ENCODE results near the gene PROX1.

The PROX1 gene

GRCh38 chr1:214019499-214019898 lies 31.7 kb downstream of the PROX1 start:
- no peak for DNase-seq (ENCODE audit: low read depth)
- no peak for TF ChIP-seq CTCF (IDR thresholded peaks at IDR 0.05; ENCODE audit: low read depth, low read length, missing control alignments)
- no peak overlapping the region for H3K4me3 ChIP-seq (ENCODE audit: low read depth, low read length)

GRCh38 chr1:214021321-214021720 lies 33.5 kb downstream of the PROX1 start:
- H3K4me3 ChIP-seq (ENCODE audit: low read depth, low read length) = no peak overlapping the region
- no peak for TF ChIP-seq CTCF (IDR thresholded peaks at IDR 0.05; ENCODE audit: low read depth, low read length, missing control alignments)
- no peak for DNase-seq (ENCODE audit: low read depth)

GRCh38 chr1:214022229-214022791 lies 34.5 kb downstream of the PROX1 start:
- TF ChIP-seq CTCF (IDR thresholded peaks at IDR 0.05; ENCODE audit: low read depth, low read length, missing control alignments) = no peak
- H3K4me3 ChIP-seq (ENCODE audit: low read depth, low read length) = no peak overlapping the region
- no peak for DNase-seq (ENCODE audit: low read depth)

GRCh38 chr1:214022810-214023425 lies 35.1 kb downstream of the PROX1 start:
- no peak for TF ChIP-seq CTCF (IDR thresholded peaks at IDR 0.05; ENCODE audit: low read depth, low read length, missing control alignments)

GRCh38 chr1:214026985-214027384 lies 39.2 kb downstream of the PROX1 start:
- no peak for TF ChIP-seq CTCF (IDR thresholded peaks at IDR 0.05; ENCODE audit: low read depth, low read length, missing control alignments)
- DNase-seq (ENCODE audit: low read depth) = no peak

More at GRCh38 chr1:214022810-214023425, 35.1 kb downstream of the PROX1 start:
- DNase-seq (ENCODE audit: low read depth) = no peak
- H3K4me3 ChIP-seq (ENCODE audit: low read depth, low read length) = no peak overlapping the region

GRCh38 chr1:214027498-214027897 lies 39.7 kb downstream of the PROX1 start:
- no peak for DNase-seq (ENCODE audit: low read depth)
- TF ChIP-seq CTCF (IDR thresholded peaks at IDR 0.05; ENCODE audit: low read depth, low read length, missing control alignments) = no peak
- no peak overlapping the region for H3K4me3 ChIP-seq (ENCODE audit: low read depth, low read length)

More at GRCh38 chr1:214026985-214027384, 39.2 kb downstream of the PROX1 start:
- H3K4me3 ChIP-seq (ENCODE audit: low read depth, low read length) = no peak overlapping the region

- DNase-seq (ENCODE audit: low read depth) = no peak
- TF ChIP-seq CTCF (IDR thresholded peaks at IDR 0.05; ENCODE audit: low read depth, low read length, missing control alignments) = no peak
- H3K4me3 ChIP-seq (ENCODE audit: low read depth, low read length) = no peak overlapping the region
Observed at GRCh38 chr1:214028095-214028494, 40.3 kb downstream of the PROX1 start.
